Bone marrow (tissue), 2 donors: ENCODE data around the gene PAM.

ENCODE experiments used
- DNase-seq, 2 donors: peaks; one replicate each; lab custom pipeline; 2025; lab: John Stamatoyannopoulos, UW

The PAM gene

DNA sequence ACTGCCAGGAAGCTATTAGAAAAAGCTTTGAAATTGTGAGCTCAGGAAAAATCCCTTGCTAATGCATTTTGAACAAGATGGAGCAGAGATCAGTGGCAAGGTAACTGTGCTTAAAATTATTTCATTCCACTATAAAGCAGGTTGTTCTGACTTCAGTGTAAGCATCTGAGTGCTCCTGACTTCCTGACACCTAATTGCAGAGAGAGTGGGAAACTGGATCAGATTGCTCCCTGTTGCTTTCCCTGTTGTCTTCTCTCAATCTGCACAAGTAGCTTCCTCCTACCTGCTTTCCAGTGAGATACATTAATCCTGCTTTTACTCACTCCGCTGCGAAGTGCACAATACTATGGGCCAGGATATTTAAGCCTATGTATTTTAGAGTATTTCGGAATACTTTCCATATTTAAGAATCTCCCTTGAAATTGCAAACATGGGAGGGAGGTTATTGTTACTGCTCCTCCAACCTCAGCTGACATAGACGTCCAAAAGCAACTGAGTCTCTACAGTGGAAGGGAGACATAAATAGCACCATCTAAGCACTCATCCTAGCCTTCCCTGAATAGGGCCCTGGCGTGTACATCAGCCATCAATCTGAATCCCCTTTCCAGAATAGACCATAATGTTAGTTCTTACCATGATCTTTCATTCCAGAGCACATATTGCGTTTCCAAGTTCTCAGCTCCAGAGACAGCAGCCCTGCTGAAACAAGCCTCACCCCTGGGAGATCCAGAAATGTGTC is 178.8 kb downstream of the PAM start:
- no peak for DNase-seq

DNA sequence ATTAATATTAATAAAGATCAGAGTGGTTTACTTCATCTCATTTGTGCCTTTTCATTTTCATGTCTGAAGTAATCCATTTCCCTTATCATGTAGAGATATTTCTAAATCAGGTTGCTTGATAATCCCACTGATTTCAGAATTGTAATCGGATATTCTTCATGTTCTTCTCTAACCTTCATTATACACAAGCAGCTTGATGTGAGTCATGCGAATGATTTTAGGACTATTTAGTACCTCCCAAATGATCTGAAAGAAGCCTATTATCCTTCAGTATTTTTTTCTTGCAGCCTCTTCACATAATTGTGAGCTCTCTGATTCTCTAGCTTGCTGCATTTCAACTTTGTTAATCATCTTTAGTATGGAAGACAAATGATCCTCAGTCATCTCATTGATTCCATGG is 182.8 kb downstream of the PAM start:
- no peak for DNase-seq

DNA sequence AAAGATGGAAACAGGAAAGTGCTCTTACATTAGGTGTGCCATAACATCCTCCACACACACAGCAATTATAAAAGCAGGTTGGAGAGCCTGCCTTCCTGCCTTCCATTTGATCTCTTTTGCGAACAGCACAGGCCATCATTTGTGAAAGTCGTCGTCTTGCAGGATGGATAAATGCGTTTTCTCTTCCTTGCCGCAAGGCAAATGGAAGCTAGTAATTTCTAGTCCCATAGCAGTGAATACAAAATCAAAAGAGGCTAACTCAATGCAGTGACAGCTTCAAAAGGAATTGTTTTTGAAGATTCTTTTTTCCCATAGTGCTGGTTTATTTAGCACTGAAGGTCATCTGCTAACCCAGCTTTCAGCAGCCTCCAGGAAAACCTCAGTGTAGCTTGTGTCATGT is 186.0 kb downstream of the PAM start:
- no peak for DNase-seq

- no peak for DNase-seq
Measured at GRCh38 chr5:102946414-102946813, 191.3 kb downstream of the PAM start.

GRCh38 chr5:102946971-102947370 is 191.9 kb downstream of the PAM start:
- no peak for DNase-seq

DNA sequence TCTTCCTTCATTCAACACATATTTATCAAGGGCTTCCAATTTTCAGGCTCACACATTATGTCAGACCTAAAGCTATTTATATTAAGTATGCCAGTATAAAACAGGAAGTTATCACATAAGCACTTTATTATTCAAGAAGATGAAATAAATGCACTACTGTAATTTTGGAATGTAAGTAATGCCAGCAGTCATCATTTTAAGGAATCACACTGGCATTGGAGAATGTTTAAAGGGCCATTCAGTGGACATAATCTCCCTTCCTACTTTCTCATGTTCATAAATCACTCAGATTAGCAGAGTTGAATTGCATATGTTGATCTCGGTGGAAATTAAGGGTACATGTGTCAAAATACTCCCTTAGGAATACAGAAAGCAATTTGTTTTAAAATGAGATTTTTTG is 200.4 kb downstream of the PAM start:
- DNase-seq, result no peak

DNA sequence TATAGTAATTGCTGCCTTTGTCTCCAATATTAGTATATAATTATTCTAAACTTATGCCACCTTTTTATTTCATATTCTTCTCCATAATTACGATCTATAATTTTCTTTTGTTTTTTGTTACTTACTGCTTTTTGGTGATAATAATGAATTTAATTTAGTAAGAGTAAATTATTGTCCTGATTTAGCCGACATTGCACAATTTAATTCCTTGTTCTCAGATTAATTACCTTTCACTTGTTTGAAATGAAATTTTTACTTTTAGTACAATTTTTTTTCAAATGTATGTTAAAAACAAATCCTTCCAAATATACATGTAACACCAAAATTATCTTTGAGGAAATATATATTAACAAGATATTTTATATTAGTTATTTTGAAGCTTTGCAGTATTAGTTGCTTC is 201.5 kb downstream of the PAM start:
- no peak for DNase-seq

- no peak for DNase-seq
Measured at GRCh38 chr5:102957141-102957540, 202.0 kb downstream of the PAM start.

DNA sequence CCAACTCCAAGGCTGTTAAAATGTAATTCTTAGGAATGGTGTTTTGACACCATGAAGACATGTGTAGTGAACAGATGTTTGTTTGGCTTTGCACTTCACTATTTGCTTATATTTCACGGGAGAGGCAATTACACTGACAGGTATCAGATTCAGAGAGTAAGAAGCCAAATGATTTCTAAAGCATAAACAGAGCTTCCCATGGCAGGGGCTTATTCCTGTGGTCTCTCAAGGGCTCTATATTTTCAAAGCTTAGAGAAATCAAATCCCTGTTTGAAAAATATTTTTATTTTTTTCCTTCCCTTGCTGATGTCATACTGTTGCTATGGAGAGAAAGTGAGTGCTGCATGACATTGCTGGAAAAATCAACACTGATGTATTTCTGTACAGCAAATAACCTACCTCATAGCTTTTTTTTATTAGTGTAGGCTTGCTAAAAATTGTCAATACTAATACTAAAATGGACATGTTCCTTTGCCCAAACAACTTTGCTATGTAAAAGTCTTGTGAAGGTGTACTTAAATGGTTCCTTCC is 203.4 kb downstream of the PAM start:
- DNase-seq, result no peak

DNA sequence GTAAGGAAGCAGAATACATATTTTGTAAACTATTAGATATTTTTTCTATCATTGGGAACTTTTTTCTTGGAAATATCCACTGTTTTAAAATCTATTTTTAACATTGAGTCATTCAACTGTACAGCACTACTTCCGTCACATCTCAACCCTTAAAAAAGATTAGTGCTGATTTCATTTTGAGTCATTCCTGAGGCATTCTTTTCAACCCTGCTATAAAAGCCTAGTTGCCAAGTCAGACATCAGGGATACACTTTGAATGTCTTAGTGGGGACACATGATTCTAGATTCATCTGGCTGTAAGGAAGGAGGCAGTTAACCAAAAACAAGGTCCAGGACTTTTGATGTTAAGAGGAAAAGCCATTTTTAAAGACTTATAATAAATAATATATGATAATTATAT is 203.9 kb downstream of the PAM start:
- no peak for DNase-seq

- DNase-seq, result no peak
Measured at GRCh38 chr5:102961671-102962070, 206.6 kb downstream of the PAM start.

GRCh38 chr5:102965653-102966052 is 210.5 kb downstream of the PAM start:
- no peak for DNase-seq

DNA sequence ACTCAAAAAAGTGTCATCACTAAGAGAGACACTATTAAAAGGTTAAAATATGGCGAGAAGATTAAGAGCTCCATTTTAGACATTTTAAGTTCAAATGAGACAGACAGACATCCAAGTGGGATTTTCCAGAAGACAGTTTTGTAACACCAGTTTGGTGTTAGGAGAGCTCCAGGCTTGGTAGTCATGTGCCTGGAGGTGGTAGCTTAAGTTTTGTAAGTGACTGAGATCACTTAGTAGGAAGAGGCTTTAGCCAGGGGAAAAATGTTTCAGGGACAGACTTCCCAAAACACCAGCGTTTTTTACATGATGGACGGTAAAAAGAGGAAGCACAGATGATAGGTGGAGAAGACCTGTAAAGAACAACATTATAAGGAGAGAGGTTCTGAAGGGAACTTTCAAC is 214.5 kb downstream of the PAM start:
- no peak for DNase-seq

GRCh38 chr5:102971676-102972293 is 216.7 kb downstream of the PAM start:
- no peak for DNase-seq

DNA sequence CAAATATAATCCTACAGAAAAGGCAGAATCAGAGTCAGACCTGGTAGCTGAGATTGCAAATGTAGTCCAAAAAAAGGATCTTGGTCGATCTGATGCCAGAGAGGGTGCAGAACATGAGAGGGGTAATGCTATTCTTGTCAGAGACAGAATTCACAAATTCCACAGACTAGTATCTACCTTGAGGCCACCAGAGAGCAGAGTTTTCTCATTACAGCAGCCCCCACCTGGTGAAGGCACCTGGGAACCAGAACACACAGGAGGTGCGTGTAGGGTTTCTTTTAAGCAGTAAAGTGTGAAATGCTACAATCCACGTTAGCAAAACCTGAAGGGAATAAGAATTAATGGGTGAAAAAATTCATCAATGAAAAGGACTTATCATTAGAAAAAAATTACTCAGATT is 219.1 kb downstream of the PAM start:
- no peak for DNase-seq

DNA sequence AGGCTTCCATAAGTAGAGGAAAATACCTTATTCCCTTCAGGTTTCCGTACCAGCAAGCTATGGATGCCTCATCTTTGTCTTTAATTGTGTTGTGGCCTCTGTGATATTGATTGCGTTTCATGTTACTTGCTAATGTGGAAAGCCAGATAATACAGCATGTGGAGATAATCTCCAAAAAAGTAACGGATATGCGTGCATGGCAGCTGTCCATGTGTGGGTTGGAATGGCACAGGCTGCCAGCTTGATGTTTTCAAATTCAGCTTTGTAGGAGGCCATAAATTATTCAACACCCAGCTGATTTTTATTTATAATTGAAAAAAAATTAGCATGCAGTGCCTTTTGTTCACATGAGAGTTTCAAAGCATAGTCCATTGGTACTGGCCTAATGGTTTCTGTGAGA is 219.9 kb downstream of the PAM start:
- DNase-seq, result no peak

DNA sequence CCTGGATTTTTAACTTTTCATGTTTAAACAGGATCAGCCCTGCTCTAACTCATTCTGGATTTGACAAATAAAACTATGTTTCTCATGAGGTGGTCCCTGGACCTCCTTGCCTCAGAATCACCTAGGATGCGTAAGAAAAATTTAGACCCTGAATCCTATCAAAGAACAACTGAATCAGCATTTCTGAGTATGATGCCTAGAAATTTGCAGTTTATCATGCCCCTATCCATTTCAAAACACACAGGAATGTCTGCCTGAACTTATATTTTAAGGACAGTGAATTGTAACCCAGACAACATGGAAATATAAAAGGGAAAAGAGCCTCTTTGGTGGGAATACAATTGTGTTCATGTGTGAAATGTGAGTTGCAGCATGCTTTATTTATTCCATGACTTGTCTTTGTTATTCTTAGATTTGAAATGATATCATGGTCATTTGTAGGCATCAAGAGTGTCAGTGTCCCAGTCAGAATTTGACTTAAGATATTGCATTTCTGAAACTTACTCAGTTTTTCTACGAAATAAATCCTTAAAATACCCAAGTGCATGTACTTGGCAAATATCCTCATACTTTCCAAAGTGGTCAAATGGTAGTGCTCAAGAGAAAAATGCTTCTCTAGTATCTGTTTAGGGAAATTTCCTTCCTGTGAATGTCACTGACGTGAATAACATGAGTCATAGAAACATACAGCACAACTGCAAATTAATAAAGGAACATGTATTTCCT is 220.5 kb downstream of the PAM start:
- DNase-seq, result no peak

DNA sequence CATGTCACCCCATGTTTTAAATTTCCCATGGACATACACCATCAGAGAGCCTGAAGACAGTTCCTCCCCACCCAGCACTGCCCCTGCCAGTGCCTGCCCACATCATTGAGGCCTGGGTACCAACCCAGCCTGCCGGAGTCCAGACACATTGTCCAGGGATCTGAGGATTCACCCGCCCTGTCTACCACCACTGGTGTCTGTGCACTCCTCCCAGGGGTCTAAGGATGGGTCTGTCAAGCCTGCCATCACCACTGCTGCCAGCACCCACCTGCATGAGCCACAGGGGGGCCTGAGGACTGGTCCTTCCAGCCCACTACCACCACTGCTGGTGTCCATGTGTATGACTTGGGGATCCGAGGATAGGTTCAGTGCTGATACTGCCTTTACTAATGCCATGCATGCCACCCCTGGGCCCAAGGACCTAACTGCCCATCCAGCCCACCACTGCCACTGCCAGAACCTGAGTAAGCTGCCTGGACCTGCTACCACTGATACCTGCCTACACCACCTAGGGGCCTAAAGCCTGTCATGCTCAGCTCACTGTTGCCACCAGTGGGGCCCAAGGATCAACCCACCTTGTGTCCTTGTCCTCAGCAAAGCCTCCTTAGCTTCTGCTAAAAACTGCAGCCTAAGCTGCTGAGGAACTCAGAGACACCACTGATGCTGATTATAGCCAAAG is 227.0 kb downstream of the PAM start:
- DNase-seq, result no peak

DNA sequence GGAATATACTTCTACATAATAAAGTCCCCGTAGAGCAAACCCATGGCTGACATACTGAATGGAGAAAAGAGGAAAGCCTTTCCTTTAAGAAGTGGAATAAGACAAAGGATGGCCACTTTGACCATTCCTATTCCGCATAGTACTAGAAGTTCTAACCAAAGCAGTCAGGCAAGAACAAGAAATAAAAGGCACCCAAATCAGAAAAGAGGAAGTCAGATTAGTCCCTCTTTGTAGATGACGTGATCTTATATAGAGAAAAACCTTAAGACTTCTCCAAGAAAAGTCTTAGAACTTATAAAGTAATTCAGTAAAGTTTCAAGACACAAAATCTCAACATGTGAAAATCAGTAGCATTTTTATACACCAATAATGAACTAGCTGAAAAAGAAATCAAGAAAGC is 231.0 kb downstream of the PAM start:
- no peak for DNase-seq

- DNase-seq, result no peak
Measured at GRCh38 chr5:102988459-102988858, 233.4 kb downstream of the PAM start.

GRCh38 chr5:102991802-102992201 is 236.7 kb downstream of the PAM start:
- no peak for DNase-seq

DNA sequence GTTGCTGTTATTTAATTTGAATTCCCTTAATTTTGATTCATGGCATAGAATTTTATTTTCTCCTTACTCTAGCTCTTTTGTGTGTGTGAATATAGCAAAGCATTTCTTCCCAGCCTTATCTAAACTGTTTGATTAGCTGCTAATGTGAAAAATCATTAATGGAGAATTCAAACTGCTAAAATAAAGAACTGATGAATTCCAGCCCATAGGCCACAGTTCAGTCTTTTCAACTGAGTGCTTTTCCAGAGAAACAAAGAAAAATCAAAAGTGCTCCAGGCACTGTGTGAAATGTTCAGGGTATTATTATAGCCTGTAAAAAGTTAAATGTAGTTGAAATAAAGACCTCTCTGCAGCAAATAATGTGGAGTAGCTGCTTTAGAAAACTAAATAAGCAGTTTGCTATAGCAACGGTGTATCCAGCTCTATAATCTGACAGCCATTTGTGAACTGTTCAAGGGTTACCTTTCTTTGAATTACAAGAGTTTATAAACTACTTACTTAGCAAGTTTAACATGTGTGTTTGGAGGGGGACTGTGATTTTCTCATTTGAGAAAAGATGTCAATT is 241.0 kb downstream of the PAM start:
- DNase-seq, result no peak
